Measurements from ENCODE around the gene NAP1L1.

Gene NAP1L1

GRCh38 chr12:76083246-76083903 lies 1.1 kb downstream of the NAP1L1 start:
- H3K4me3 ChIP-seq (ENCODE audit: low read depth, low read length) = peak overlapping the region; percentile 89
- TF ChIP-seq, protein P1, sequence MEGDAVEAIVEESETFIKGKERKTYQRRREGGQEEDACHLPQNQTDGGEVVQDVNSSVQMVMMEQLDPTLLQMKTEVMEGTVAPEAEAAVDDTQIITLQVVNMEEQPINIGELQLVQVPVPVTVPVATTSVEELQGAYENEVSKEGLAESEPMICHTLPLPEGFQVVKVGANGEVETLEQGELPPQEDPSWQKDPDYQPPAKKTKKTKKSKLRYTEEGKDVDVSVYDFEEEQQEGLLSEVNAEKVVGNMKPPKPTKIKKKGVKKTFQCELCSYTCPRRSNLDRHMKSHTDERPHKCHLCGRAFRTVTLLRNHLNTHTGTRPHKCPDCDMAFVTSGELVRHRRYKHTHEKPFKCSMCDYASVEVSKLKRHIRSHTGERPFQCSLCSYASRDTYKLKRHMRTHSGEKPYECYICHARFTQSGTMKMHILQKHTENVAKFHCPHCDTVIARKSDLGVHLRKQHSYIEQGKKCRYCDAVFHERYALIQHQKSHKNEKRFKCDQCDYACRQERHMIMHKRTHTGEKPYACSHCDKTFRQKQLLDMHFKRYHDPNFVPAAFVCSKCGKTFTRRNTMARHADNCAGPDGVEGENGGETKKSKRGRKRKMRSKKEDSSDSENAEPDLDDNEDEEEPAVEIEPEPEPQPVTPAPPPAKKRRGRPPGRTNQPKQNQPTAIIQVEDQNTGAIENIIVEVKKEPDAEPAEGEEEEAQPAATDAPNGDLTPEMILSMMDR (IDR thresholded peaks at IDR 0.05; ENCODE audit: low read depth, low read length) = no peak

GRCh38 chr12:76081909-76082308 lies 2.6 kb downstream of the NAP1L1 start:
- TF ChIP-seq, protein P1 (IDR thresholded peaks at IDR 0.05; ENCODE audit: low read depth, low read length) = no peak
- no peak overlapping the region for H3K4me3 ChIP-seq (ENCODE audit: low read depth, low read length)

GRCh38 chr12:76080729-76081415 lies 3.6 kb downstream of the NAP1L1 start:
- TF ChIP-seq, protein P1 (IDR thresholded peaks at IDR 0.05; ENCODE audit: low read depth, low read length) = 0 out of 2 replicates have a peak, but pooled peaks have one; percentile 30
- H3K4me3 ChIP-seq (ENCODE audit: low read depth, low read length) = no peak overlapping the region

DNA sequence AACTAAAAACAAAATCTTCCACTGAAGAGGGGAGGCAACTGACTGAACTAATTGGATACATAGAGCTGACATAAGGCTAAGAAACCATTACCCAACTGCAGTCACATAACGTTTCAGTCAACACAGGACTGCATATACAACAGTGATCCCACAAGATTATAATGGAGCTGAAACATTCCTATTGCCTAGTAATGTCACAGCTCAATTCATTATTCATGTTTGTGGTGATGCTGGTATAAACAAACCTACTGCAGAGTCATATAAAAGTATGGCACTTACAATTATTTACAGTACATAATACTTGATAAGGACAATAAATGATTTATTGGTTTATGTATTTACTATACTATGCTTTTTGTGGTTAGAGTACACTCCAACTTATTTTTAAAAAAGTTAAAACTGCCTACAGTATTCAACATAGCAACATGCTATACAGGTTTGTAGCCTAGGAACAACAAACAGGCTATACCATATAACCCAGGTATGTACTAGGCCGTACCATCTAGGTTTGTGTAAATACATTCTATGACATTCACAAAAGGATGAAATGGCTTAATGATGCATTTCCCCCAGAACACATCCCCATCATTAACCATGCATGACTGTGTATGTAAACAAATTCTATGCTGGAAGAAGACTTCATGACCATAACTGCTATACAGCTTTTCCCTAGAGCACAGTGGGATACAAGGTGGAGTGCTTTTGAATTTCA lies 4.3 kb downstream of the NAP1L1 start:
- no peak overlapping the region for H3K4me3 ChIP-seq (ENCODE audit: low read depth, low read length)
- TF ChIP-seq, protein P1 (IDR thresholded peaks at IDR 0.05; ENCODE audit: low read depth, low read length) = no peak

DNA sequence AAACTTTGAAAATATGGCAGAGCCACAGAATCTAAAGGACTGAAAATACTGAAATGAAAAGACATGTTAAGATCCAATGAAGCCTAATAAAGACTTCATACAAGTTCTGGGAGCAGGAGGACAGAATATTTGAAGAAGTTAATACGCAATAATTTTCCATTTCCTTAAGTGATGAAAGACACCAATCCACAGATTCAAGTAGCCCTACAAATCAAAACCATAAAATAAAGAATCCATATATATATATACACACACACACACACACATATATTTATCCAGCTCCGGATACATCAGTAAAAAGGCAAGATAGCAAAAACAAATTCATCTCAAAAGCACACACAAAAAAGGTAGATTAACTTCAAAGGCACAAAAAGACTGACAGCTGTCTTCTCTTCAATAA lies 5.7 kb downstream of the NAP1L1 start:
- TF ChIP-seq, protein P1 (IDR thresholded peaks at IDR 0.05; ENCODE audit: low read depth, low read length) = no peak
- no peak overlapping the region for H3K4me3 ChIP-seq (ENCODE audit: low read depth, low read length)

DNA sequence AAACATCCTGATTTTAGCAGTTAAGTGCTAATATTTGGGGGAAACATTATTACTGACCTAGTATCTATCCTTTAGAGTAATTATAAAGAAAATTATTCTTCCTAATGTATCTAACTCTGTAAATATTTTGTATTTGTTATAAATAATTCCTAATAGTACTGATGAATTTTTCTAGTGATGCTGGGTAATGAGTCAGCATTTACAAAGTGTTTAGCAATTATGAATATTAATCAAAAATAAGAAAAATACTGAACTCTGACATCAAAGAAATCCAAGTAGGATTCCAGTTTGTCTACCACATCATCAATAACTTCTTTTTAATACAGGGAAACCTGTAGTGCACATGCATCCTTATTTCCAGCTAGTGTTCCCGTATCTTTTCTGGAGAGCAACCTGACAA lies 9.0 kb downstream of the NAP1L1 start:
- H3K4me3 ChIP-seq (ENCODE audit: low read depth, low read length) = no peak overlapping the region
- TF ChIP-seq, protein P1 (IDR thresholded peaks at IDR 0.05; ENCODE audit: low read depth, low read length) = no peak

All from WI38 (cell line).